ENCODE measurements around the gene DHRS7B. TPM values are rescaled to one million over a fixed set of nuclear protein-coding genes. Genes with fewer than 3 reads are reported as not detected.

Gene DHRS7B
- polyA plus RNA-seq, 1 donor (not counting 4 experiments of a cell fraction or from before 2014, with no cell fraction given) = 33.8 TPM

- DNase-seq (ENCODE audit: low read depth, low spot score) = no peak
- FAIRE-seq = no peak
- no peaks in the 10 kb centered on the region for H3K9me1 ChIP-seq (ENCODE audit: control insufficient read depth, extremely low read depth, insufficient read depth, low read length)
These were observed 113.1 kb downstream of the DHRS7B start for GRCh38 chr17:21239680-21240368.

GRCh38 chr17:21240369-21241055 is 113.7 kb downstream of the DHRS7B start:
- no peak overlapping the region for H3K4me3 ChIP-seq (ENCODE audit: control insufficient read depth in 2 of 3, extremely low read depth in 1 of 3, insufficient read depth in 2 of 3, low read depth in 1 of 3, low read length in 3 of 3)
- H3K4me1 ChIP-seq (ENCODE audit: control insufficient read depth, extremely low read depth, insufficient read depth, low read length) = no peaks in the 10 kb centered on the region
- no peaks in the 10 kb centered on the region for H3K9me3 ChIP-seq (ENCODE audit: control insufficient read depth, low read depth, low read length)
- H3K27me3 ChIP-seq (ENCODE audit: control insufficient read depth, extremely low read depth, insufficient read depth, low read length) = no peaks in the 10 kb centered on the region
- no peak overlapping the region for H3K27ac ChIP-seq (ENCODE audit: control insufficient read depth, insufficient read depth, low read length)
- H3K36me3 ChIP-seq (ENCODE audit: control insufficient read depth in 2 of 2, extremely low read depth in 1 of 2, insufficient read depth in 2 of 2, low read length in 2 of 2) = no peaks in the 10 kb centered on the region
- FAIRE-seq (no peak), DNase-seq (ENCODE audit: low read depth, low spot score) (no peak)
- no peaks in the 10 kb centered on the region for H3K79me2 ChIP-seq (ENCODE audit: control insufficient read depth, insufficient read depth, low read length)
- dilution Hi-C loops (cut with MboI; ENCODE audit: extremely low pct_ligation_motif_present, low sequenced_read_pairs) = no loop called here
- H4K20me1 ChIP-seq (ENCODE audit: control insufficient read depth, extremely low read depth, insufficient read depth, low read length) = no peaks in the 10 kb centered on the region
- H3K9ac ChIP-seq (ENCODE audit: control insufficient read depth, extremely low read depth, insufficient read depth, low read length) = no peak overlapping the region
- TF ChIP-seq EZH2 (IDR thresholded peaks at IDR 0.05; ENCODE audit: low read length) = no peak
- TF ChIP-seq, protein P1, sequence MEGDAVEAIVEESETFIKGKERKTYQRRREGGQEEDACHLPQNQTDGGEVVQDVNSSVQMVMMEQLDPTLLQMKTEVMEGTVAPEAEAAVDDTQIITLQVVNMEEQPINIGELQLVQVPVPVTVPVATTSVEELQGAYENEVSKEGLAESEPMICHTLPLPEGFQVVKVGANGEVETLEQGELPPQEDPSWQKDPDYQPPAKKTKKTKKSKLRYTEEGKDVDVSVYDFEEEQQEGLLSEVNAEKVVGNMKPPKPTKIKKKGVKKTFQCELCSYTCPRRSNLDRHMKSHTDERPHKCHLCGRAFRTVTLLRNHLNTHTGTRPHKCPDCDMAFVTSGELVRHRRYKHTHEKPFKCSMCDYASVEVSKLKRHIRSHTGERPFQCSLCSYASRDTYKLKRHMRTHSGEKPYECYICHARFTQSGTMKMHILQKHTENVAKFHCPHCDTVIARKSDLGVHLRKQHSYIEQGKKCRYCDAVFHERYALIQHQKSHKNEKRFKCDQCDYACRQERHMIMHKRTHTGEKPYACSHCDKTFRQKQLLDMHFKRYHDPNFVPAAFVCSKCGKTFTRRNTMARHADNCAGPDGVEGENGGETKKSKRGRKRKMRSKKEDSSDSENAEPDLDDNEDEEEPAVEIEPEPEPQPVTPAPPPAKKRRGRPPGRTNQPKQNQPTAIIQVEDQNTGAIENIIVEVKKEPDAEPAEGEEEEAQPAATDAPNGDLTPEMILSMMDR (optimal IDR thresholded peaks at IDR 0.05 in 1 of 3, IDR thresholded peaks at IDR 0.05 in 1 of 3, conservative IDR thresholded peaks at IDR 0.05 in 1 of 3; ENCODE audit: extremely low read depth in 1 of 3, insufficient read depth in 2 of 3, low read length in 3 of 3) = no peak
- no peaks in the 10 kb centered on the region for H3K9me1 ChIP-seq (ENCODE audit: control insufficient read depth, extremely low read depth, insufficient read depth, low read length)
- no peak overlapping the region for H3K4me2 ChIP-seq (ENCODE audit: control insufficient read depth, extremely low read depth, insufficient read depth, low read depth, low read length)
- H2AFZ ChIP-seq (ENCODE audit: control insufficient read depth, low read length) = no peak overlapping the region

More at GRCh38 chr17:21239680-21240368, 113.1 kb downstream of the DHRS7B start:
- TF ChIP-seq, protein P1 (optimal IDR thresholded peaks at IDR 0.05 in 1 of 3, IDR thresholded peaks at IDR 0.05 in 1 of 3, conservative IDR thresholded peaks at IDR 0.05 in 1 of 3; ENCODE audit: extremely low read depth in 1 of 3, insufficient read depth in 2 of 3, low read length in 3 of 3) = peak; percentile 28 to 49 (median 44)
- TF ChIP-seq EZH2 (IDR thresholded peaks at IDR 0.05; ENCODE audit: low read length) = no peak
- H3K4me3 ChIP-seq (ENCODE audit: control insufficient read depth in 2 of 3, extremely low read depth in 1 of 3, insufficient read depth in 2 of 3, low read depth in 1 of 3, low read length in 3 of 3) = no peak overlapping the region
- dilution Hi-C loops (cut with MboI; ENCODE audit: extremely low pct_ligation_motif_present, low sequenced_read_pairs) = no loop called here
- H2AFZ ChIP-seq (ENCODE audit: control insufficient read depth, low read length) = no peak overlapping the region
- no peaks in the 10 kb centered on the region for H4K20me1 ChIP-seq (ENCODE audit: control insufficient read depth, extremely low read depth, insufficient read depth, low read length)
- H3K4me1 ChIP-seq (ENCODE audit: control insufficient read depth, extremely low read depth, insufficient read depth, low read length) = no peaks in the 10 kb centered on the region
- H3K36me3 ChIP-seq (ENCODE audit: control insufficient read depth in 2 of 2, extremely low read depth in 1 of 2, insufficient read depth in 2 of 2, low read length in 2 of 2) = no peaks in the 10 kb centered on the region
- no peak overlapping the region for H3K9ac ChIP-seq (ENCODE audit: control insufficient read depth, extremely low read depth, insufficient read depth, low read length)
- no peaks in the 10 kb centered on the region for H3K27me3 ChIP-seq (ENCODE audit: control insufficient read depth, extremely low read depth, insufficient read depth, low read length)
- no peaks in the 10 kb centered on the region for H3K79me2 ChIP-seq (ENCODE audit: control insufficient read depth, insufficient read depth, low read length)
- H3K9me3 ChIP-seq (ENCODE audit: control insufficient read depth, low read depth, low read length) = no peaks in the 10 kb centered on the region
- no peak overlapping the region for H3K4me2 ChIP-seq (ENCODE audit: control insufficient read depth, extremely low read depth, insufficient read depth, low read depth, low read length)
- H3K27ac ChIP-seq (ENCODE audit: control insufficient read depth, insufficient read depth, low read length) = no peak overlapping the region

Small RNA genes lying within 50 kb of the gene (small RNA-seq; reads per million reads assigned to genes)
- gene RN7SL426P (ENCODE audit: insufficient read length in 3 of 3, low read depth in 3 of 3, low replicate concordance in 1 of 3) = 0 reads per million in 3 experiments

Other genes with a start within 250 kb of the DHRS7B start
- 76.4 to 201 TPM (median 111 TPM) in 3 replicates for gene USP22, start 84.0 kb upstream of the DHRS7B start, polyA plus RNA-seq
- 38.5 to 58.1 TPM (median 40.1 TPM) in 3 replicates for gene TMEM11, start 87.2 kb downstream of the DHRS7B start, polyA plus RNA-seq
- 1.5 to 3.3 TPM (median 3.1 TPM) in 3 replicates for gene NATD1, start 126.4 kb downstream of the DHRS7B start, polyA plus RNA-seq
- 19.0 to 70.2 TPM (median 22.4 TPM) in 3 replicates for gene MAP2K3, start 157.7 kb downstream of the DHRS7B start, polyA plus RNA-seq
- 0.04 to 0.15 TPM (median 0.07 TPM) in 3 replicates for gene KCNJ12, start 249.4 kb downstream of the DHRS7B start, polyA plus RNA-seq